Endothelial cell of umbilical vein (primary cell): Measurements from ENCODE around the gene DENND2C. TPM values are rescaled to one million over a fixed set of nuclear protein-coding genes. Genes with fewer than 3 reads are reported as not detected.

Experiments
- BruUV-seq: library from RNA; stranded (reverse); fragments of 400-500 nt; replicated peaks from 2 replicates; lab custom pipeline; 2021; lab: Mats Ljungman, UMichigan
- CTCF ChIA-PET: fragments of 300-600, 350-600 bp; sonication (Branson Sonifier 250); formaldehyde crosslinking; loops from one replicate; lab custom pipeline; 2021; ENCODE audit warnings: antibody characterized with exemption, inconsistent platforms; lab: Charles Lee
- POLR2A ChIA-PET: fragments of 300-600, 350-600 bp; sonication (Branson Sonifier 250); formaldehyde crosslinking; loops from one replicate; lab custom pipeline; 2021; ENCODE audit warnings: antibody characterized with exemption, inconsistent platforms; lab: Charles Lee
- DNase-seq: peaks from one replicate; pipeline ENCODE4 v3.0.0-alpha.2; 2011; ENCODE audit warnings: low read depth, low spot score
- FAIRE-seq: peaks from 2 replicates; lab custom pipeline; 2011; peaks lifted over from hg19 to GRCh38; lab: Jason Lieb, UNC
- H2AFZ ChIP-seq: 2 replicates; pipeline ENCODE4 v1.6.0; 2012; ENCODE audit warnings: low read depth, low read length, control low read depth, inconsistent platforms
- H3K27ac ChIP-seq: 2 replicates; pipeline ENCODE4 v1.5.1; 2011; ENCODE audit warnings: low read depth, mild to moderate bottlenecking, control low read depth, low read length, moderate library complexity; ENCODE audit not compliant: insufficient read depth
- H3K27me3 ChIP-seq, 2 experiments: 2 replicates each; pipeline versions ENCODE4 v1.6.0 to v1.6.1; 2011; ENCODE audit warnings: low read length in 2 of 2, mixed read lengths in 1 of 2; ENCODE audit not compliant: control insufficient read depth in 2 of 2, insufficient read depth in 2 of 2
- H3K36me3 ChIP-seq, 2 experiments: 2 replicates in 1 of 2; 3 replicates in 1 of 2; pipeline ENCODE4 v1.5.1; 2011; ENCODE audit warnings: low read length in 2 of 2, mild to moderate bottlenecking in 1 of 2, moderate library complexity in 1 of 2; ENCODE audit not compliant: control insufficient read depth in 2 of 2, insufficient read depth in 2 of 2; ENCODE audit errors: extremely low read depth in 1 of 2
- H3K4me1 ChIP-seq: 3 replicates; pipeline ENCODE4 v1.5.1; 2011; ENCODE audit warnings: mild to moderate bottlenecking, low read length; ENCODE audit not compliant: control insufficient read depth, insufficient read depth; ENCODE audit errors: extremely low read depth
- H3K4me2 ChIP-seq: 2 replicates; pipeline ENCODE4 v1.6.1; 2011; ENCODE audit warnings: low read length, control low read depth, mixed read lengths; ENCODE audit not compliant: insufficient read depth
- H3K4me3 ChIP-seq, 3 experiments: fragments of 200-600 bp in 1 of 3; sonication (generic), shearing (Covaris generic) in 1 of 3; replicated peaks in 1 of 3; 2 replicates each; pipeline ENCODE4 v1.5.1; 2011 to 2016; ENCODE audit warnings: control low read depth in 3 of 3, low read length in 3 of 3, mild to moderate bottlenecking in 2 of 3, inconsistent platforms in 1 of 3, low read depth in 1 of 3, moderate library complexity in 1 of 3; ENCODE audit not compliant: insufficient read depth in 1 of 3
- H3K79me2 ChIP-seq: 2 replicates; pipeline ENCODE4 v1.6.0; 2012; ENCODE audit warnings: low read length, inconsistent platforms; ENCODE audit not compliant: control insufficient read depth, insufficient read depth
- H3K9ac ChIP-seq: replicated peaks from 2 replicates; pipeline ENCODE3; 2011; ENCODE audit warnings: low read length, control low read depth; ENCODE audit not compliant: insufficient read depth; ENCODE audit errors: extremely low read depth
- H3K9me1 ChIP-seq: replicated peaks from 3 replicates; pipeline ENCODE4 v1.6.0; 2011; ENCODE audit warnings: mild to moderate bottlenecking, low read length; ENCODE audit not compliant: control insufficient read depth, insufficient read depth; ENCODE audit errors: extremely low read depth
- H3K9me3 ChIP-seq: replicated peaks from 2 replicates; pipeline ENCODE4 v1.5.1; 2012; ENCODE audit warnings: low read length, inconsistent platforms; ENCODE audit not compliant: control insufficient read depth, insufficient read depth
- H4K20me1 ChIP-seq: replicated peaks from 2 replicates; pipeline ENCODE3; 2011; ENCODE audit warnings: mild to moderate bottlenecking, low read length; ENCODE audit not compliant: control insufficient read depth, insufficient read depth; ENCODE audit errors: extremely low read depth
- EZH2 ChIP-seq: IDR thresholded peaks from 2 replicates; pipeline ENCODE4 v1.6.1; 2012; ENCODE audit warnings: borderline replicate concordance, low read depth, mild to moderate bottlenecking, moderate library complexity, low read length, inconsistent platforms; ENCODE audit not compliant: severe bottlenecking
- FOS ChIP-seq: IDR thresholded peaks from 2 replicates; pipeline ENCODE4 v1.6.1; 2011; ENCODE audit warnings: mild to moderate bottlenecking, low read length, moderate library complexity, borderline replicate concordance; ENCODE audit not compliant: insufficient read depth
- GATA2 ChIP-seq: IDR thresholded peaks from 2 replicates; pipeline ENCODE4 v1.7.0; 2011; ENCODE audit warnings: low read depth, mild to moderate bottlenecking, moderate library complexity, mixed read lengths, low read length; ENCODE audit not compliant: insufficient read length, insufficient read depth
- JUN ChIP-seq: IDR thresholded peaks from 2 replicates; pipeline ENCODE4 v1.6.1; 2011; ENCODE audit warnings: borderline replicate concordance, low read depth; ENCODE audit not compliant: insufficient read length, insufficient read depth
- MAX ChIP-seq: IDR thresholded peaks from 2 replicates; pipeline ENCODE4 v1.6.1; 2011; ENCODE audit not compliant: insufficient read depth, insufficient read length
- MYC ChIP-seq: IDR thresholded peaks from one replicate; pipeline ENCODE4 v1.6.1; 2011; ENCODE audit warnings: mild to moderate bottlenecking, low read depth, low read length
- POLR2A ChIP-seq: IDR thresholded peaks from 2 replicates; pipeline ENCODE4 v1.6.1; 2012; ENCODE audit warnings: low read depth, mild to moderate bottlenecking, control low read depth, low read length
- POLR2AphosphoS5 ChIP-seq: IDR thresholded peaks from 2 replicates; pipeline ENCODE4 v1.6.1; 2012; ENCODE audit warnings: low read depth, mild to moderate bottlenecking, control low read depth, low read length, moderate library complexity; ENCODE audit not compliant: insufficient read depth
- dilution Hi-C: fragments of 300-500 bp; cut with MboI; formaldehyde crosslinking; loops from one replicate; pipeline ENCODE4 v1.15.0; 2019; ENCODE audit warnings: low sequenced_read_pairs; ENCODE audit not compliant: extremely low pct_ligation_motif_present
- intact Hi-C: fragments of 100-400 bp; cut with micrococcal nuclease; formaldehyde crosslinking; loops from one replicate; pipeline ENCODE4 v1.10.0; 2022
- polyA plus RNA-seq, 4 experiments: library from polyadenylated mRNA; depleted of rRNA in 3 of 4; stranded (reverse) in 3 of 4; unstranded in 1 of 4; fragments of >200 nt; gene quantifications; 2 replicates each; pipeline versions ENCODE4 v1.2.1 to v1.2.3, GENCODE V29; 2011 to 2012; ENCODE audit warnings: missing spikeins in 1 of 4
- total RNA-seq: library from RNA; stranded (reverse); gene quantifications from 2 replicates; pipeline ENCODE4 v1.2.3, GENCODE V29; 2021
- TF ChIP-seq, protein P1 (sequence below), 2 donors: IDR thresholded peaks; 1 replicate in 1 of 2; 2 replicates in 1 of 2; pipeline ENCODE4 v1.5.1; 2011; ENCODE audit warnings: low read length in 2 of 2, mild to moderate bottlenecking in 2 of 2, moderate library complexity in 2 of 2, control low read depth in 1 of 2, inconsistent platforms in 1 of 2, low read depth in 1 of 2; ENCODE audit not compliant: insufficient read depth in 1 of 2; ENCODE audit errors: extremely low read depth in 1 of 2

DENND2C gene
- total and polyA plus RNA-seq, 2 donors (not counting 3 experiments of a cell fraction or from before 2014, with no cell fraction given), result 0.12 to 0.22 TPM

- dilution Hi-C loops (no loop called here), intact Hi-C loops (loop anchor here (2.0 to 10.0 kb wide), 4 partner anchors 45 to 393 kb away; partner anchors contain the start of genes BCAS2, NRAS and TRIM33)
- Histone ChIP-seq H3K4me3 (no peak overlapping the region), H3K36me3 (no peaks in the 10 kb centered on the region), H3K9me3 (no peaks in the 10 kb centered on the region), H3K4me1 (peaks cover 11% of the 10 kb centered on the region), H3K27ac (no peak overlapping the region), H3K9ac (no peak overlapping the region), H3K79me2 (no peaks in the 10 kb centered on the region), H4K20me1 (no peaks in the 10 kb centered on the region), H3K9me1 (no peaks in the 10 kb centered on the region), H3K27me3 (peaks cover 12 to 14% of the 10 kb centered on the region in 2 experiments), H3K4me2 (no peak overlapping the region), H2AFZ (no peak overlapping the region)
- POLR2A ChIA-PET, result no interaction called here
- CTCF ChIA-PET, result interaction anchor here (0.7 to 2.7 kb wide), 8 partner anchors 12 to 695 kb away, joined by 3 to 17 read pairs (median 6); partner anchors contain the start of gene OLFML3
- no peak for FAIRE-seq
- no peak for DNase-seq
- BruUV-seq, result no TSS peak
- no peak for TF ChIP-seq GATA2
- no peak for TF ChIP-seq FOS
- TF ChIP-seq, protein P1, sequence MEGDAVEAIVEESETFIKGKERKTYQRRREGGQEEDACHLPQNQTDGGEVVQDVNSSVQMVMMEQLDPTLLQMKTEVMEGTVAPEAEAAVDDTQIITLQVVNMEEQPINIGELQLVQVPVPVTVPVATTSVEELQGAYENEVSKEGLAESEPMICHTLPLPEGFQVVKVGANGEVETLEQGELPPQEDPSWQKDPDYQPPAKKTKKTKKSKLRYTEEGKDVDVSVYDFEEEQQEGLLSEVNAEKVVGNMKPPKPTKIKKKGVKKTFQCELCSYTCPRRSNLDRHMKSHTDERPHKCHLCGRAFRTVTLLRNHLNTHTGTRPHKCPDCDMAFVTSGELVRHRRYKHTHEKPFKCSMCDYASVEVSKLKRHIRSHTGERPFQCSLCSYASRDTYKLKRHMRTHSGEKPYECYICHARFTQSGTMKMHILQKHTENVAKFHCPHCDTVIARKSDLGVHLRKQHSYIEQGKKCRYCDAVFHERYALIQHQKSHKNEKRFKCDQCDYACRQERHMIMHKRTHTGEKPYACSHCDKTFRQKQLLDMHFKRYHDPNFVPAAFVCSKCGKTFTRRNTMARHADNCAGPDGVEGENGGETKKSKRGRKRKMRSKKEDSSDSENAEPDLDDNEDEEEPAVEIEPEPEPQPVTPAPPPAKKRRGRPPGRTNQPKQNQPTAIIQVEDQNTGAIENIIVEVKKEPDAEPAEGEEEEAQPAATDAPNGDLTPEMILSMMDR (IDR thresholded peaks at IDR 0.05; ENCODE audit: extremely low read depth in 1 of 2, insufficient read depth in 1 of 2, low read depth in 1 of 2, low read length in 2 of 2), result no peak
- no peak for TF ChIP-seq JUN
- no peak for TF ChIP-seq MAX
- no peak for TF ChIP-seq EZH2
- no peak for TF ChIP-seq MYC
- TF ChIP-seq POLR2A, result no peak
- no peak for TF ChIP-seq POLR2AphosphoS5
These were observed 2.1 kb upstream of the DENND2C start for GRCh38 chr1:114671939-114672275.
